ENCODE results near the gene AUTS2. TPM values are rescaled to one million over a fixed set of nuclear protein-coding genes. Genes with fewer than 3 reads are reported as not detected.

Gene AUTS2
- total and polyA plus RNA-seq, 2 experiments from 2014 or later, result 32.0 to 91.0 TPM

GRCh38 chr7:69765879-69766278 is 167.6 kb downstream of the AUTS2 start:
- no peaks in the 10 kb centered on the region for H3K79me2 ChIP-seq (replicated peaks; ENCODE audit: insufficient read depth)
- H3K4me1 Mint-ChIP-seq, result peaks cover 13% of the 10 kb centered on the region
- no peak for ATAC-seq
- TF ChIP-seq REST (IDR thresholded peaks at IDR 0.05; ENCODE audit: unreplicated experiment) (no peak), EZH2 (IDR thresholded peaks at IDR 0.05; ENCODE audit: low read depth, unreplicated experiment) (no peak), STAT1 (IDR thresholded peaks at IDR 0.05; ENCODE audit: unreplicated experiment) (no peak), NANOG (IDR thresholded peaks at IDR 0.05; ENCODE audit: borderline replicate concordance) (no peak), ZNF114 (CRISPR knock-in tag; IDR thresholded peaks at IDR 0.05) (no peak), CREB1 (CRISPR knock-in tag; IDR thresholded peaks at IDR 0.05; ENCODE audit: low read depth) (no peak), JUNB (IDR thresholded peaks at IDR 0.05; ENCODE audit: unreplicated experiment) (no peak), ZNF331 (CRISPR knock-in tag; IDR thresholded peaks at IDR 0.05; ENCODE audit: low read depth) (no peak), POLR2AphosphoS5 (IDR thresholded peaks at IDR 0.05; ENCODE audit: low read depth) (no peak), EZH2phosphoT487 (IDR thresholded peaks at IDR 0.05; ENCODE audit: unreplicated experiment) (no peak)
- TF ChIP-seq, protein P1, sequence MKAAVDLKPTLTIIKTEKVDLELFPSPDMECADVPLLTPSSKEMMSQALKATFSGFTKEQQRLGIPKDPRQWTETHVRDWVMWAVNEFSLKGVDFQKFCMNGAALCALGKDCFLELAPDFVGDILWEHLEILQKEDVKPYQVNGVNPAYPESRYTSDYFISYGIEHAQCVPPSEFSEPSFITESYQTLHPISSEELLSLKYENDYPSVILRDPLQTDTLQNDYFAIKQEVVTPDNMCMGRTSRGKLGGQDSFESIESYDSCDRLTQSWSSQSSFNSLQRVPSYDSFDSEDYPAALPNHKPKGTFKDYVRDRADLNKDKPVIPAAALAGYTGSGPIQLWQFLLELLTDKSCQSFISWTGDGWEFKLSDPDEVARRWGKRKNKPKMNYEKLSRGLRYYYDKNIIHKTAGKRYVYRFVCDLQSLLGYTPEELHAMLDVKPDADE (IDR thresholded peaks at IDR 0.05), result no peak
- TF ChIP-seq, protein P2, sequence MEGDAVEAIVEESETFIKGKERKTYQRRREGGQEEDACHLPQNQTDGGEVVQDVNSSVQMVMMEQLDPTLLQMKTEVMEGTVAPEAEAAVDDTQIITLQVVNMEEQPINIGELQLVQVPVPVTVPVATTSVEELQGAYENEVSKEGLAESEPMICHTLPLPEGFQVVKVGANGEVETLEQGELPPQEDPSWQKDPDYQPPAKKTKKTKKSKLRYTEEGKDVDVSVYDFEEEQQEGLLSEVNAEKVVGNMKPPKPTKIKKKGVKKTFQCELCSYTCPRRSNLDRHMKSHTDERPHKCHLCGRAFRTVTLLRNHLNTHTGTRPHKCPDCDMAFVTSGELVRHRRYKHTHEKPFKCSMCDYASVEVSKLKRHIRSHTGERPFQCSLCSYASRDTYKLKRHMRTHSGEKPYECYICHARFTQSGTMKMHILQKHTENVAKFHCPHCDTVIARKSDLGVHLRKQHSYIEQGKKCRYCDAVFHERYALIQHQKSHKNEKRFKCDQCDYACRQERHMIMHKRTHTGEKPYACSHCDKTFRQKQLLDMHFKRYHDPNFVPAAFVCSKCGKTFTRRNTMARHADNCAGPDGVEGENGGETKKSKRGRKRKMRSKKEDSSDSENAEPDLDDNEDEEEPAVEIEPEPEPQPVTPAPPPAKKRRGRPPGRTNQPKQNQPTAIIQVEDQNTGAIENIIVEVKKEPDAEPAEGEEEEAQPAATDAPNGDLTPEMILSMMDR (conservative IDR thresholded peaks at IDR 0.05; ENCODE audit: low read depth in 2 of 2), result no peak
- TF ChIP-seq, protein P3, sequence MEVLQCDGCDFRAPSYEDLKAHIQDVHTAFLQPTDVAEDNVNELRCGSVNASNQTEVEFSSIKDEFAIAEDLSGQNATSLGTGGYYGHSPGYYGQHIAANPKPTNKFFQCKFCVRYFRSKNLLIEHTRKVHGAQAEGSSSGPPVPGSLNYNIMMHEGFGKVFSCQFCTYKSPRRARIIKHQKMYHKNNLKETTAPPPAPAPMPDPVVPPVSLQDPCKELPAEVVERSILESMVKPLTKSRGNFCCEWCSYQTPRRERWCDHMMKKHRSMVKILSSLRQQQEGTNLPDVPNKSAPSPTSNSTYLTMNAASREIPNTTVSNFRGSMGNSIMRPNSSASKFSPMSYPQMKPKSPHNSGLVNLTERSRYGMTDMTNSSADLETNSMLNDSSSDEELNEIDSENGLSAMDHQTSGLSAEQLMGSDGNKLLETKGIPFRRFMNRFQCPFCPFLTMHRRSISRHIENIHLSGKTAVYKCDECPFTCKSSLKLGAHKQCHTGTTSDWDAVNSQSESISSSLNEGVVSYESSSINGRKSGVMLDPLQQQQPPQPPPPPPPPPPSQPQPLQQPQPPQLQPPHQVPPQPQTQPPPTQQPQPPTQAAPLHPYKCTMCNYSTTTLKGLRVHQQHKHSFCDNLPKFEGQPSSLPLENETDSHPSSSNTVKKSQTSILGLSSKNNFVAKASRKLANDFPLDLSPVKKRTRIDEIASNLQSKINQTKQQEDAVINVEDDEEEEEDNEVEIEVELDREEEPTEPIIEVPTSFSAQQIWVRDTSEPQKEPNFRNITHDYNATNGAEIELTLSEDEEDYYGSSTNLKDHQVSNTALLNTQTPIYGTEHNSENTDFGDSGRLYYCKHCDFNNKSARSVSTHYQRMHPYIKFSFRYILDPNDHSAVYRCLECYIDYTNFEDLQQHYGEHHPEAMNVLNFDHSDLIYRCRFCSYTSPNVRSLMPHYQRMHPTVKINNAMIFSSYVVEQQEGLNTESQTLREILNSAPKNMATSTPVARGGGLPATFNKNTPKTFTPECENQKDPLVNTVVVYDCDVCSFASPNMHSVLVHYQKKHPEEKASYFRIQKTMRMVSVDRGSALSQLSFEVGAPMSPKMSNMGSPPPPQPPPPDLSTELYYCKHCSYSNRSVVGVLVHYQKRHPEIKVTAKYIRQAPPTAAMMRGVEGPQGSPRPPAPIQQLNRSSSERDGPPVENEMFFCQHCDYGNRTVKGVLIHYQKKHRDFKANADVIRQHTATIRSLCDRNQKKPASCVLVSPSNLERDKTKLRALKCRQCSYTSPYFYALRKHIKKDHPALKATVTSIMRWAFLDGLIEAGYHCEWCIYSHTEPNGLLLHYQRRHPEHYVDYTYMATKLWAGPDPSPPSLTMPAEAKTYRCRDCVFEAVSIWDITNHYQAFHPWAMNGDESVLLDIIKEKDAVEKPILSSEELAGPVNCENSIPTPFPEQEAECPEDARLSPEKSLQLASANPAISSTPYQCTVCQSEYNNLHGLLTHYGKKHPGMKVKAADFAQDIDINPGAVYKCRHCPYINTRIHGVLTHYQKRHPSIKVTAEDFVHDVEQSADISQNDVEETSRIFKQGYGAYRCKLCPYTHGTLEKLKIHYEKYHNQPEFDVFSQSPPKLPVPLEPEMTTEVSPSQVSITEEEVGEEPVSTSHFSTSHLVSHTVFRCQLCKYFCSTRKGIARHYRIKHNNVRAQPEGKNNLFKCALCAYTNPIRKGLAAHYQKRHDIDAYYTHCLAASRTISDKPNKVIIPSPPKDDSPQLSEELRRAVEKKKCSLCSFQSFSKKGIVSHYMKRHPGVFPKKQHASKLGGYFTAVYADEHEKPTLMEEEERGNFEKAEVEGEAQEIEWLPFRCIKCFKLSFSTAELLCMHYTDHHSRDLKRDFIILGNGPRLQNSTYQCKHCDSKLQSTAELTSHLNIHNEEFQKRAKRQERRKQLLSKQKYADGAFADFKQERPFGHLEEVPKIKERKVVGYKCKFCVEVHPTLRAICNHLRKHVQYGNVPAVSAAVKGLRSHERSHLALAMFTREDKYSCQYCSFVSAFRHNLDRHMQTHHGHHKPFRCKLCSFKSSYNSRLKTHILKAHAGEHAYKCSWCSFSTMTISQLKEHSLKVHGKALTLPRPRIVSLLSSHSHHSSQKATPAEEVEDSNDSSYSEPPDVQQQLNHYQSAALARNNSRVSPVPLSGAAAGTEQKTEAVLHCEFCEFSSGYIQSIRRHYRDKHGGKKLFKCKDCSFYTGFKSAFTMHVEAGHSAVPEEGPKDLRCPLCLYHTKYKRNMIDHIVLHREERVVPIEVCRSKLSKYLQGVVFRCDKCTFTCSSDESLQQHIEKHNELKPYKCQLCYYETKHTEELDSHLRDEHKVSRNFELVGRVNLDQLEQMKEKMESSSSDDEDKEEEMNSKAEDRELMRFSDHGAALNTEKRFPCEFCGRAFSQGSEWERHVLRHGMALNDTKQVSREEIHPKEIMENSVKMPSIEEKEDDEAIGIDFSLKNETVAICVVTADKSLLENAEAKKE (CRISPR knock-in tag; IDR thresholded peaks at IDR 0.05), result no peak
- no peaks in the 10 kb centered on the region for H3K27me3 Mint-ChIP-seq (ENCODE audit: insufficient read depth, low read depth, poor library complexity)
- no peak overlapping the region for H3K4me3 ChIP-seq
- no peak overlapping the region for H3K27ac ChIP-seq (ENCODE audit: low read depth)
- H3K9me3 Mint-ChIP-seq, result no peaks in the 10 kb centered on the region
- H3K27ac Mint-ChIP-seq, result no peak overlapping the region
- H3K4me3 Mint-ChIP-seq, result no peak overlapping the region
- H4K20me1 ChIP-seq (replicated peaks; ENCODE audit: insufficient read depth), result no peaks in the 10 kb centered on the region
- DNase-seq (ENCODE audit: low spot score), result no peak
- H3K36me3 Mint-ChIP-seq (ENCODE audit: low read depth), result no peaks in the 10 kb centered on the region
- no peak overlapping the region for H2AFZ ChIP-seq
- no peaks in the 10 kb centered on the region for H3K27me3 ChIP-seq (ENCODE audit: insufficient read depth)
- H3K4me1 ChIP-seq (ENCODE audit: insufficient read depth), result 0 out of 2 replicates have a peak, but pooled peaks cover 12% of the 10 kb centered on the region
- no peaks in the 10 kb centered on the region for H3K9me2 ChIP-seq (ENCODE audit: insufficient read depth)
- H3K4me2 ChIP-seq, result no peak overlapping the region
- no peaks in the 10 kb centered on the region for H3K36me3 ChIP-seq (ENCODE audit: insufficient read depth)
- no peaks in the 10 kb centered on the region for H3F3A ChIP-seq (replicated peaks; ENCODE audit: low read depth)

Data from GM23338 (cell line).